HG02840 (cell line): ENCODE results near the gene ATOH8.
A peak's percentile ranks its signal among the peaks of the same experiment; 100 is the strongest.

Experiments
- ATAC-seq: cut with Tn5 transposase; IDR thresholded peaks from one replicate; pipeline ENCODE4 v1.9.1; 2021; ENCODE audit warnings: mild to moderate bottlenecking, moderate library complexity, moderate number of reproducible peaks; ENCODE audit not compliant: unreplicated experiment, low FRiP score

Gene ATOH8

GRCh38 chr2:85718009-85718391 lies 35.8 kb upstream of the ATOH8 start:
- ATAC-seq: no peak

- ATAC-seq: no peak
Measured at GRCh38 chr2:85718885-85719492, 34.8 kb upstream of the ATOH8 start.

- no peak for ATAC-seq
Measured at GRCh38 chr2:85719609-85720240, 34.1 kb upstream of the ATOH8 start.

GRCh38 chr2:85720533-85720932 lies 33.3 kb upstream of the ATOH8 start:
- no peak for ATAC-seq

- no peak for ATAC-seq
Measured at GRCh38 chr2:85721641-85722040, 32.1 kb upstream of the ATOH8 start.

GRCh38 chr2:85722519-85722918 lies 31.3 kb upstream of the ATOH8 start:
- no peak for ATAC-seq

GRCh38 chr2:85723707-85724360 lies 30.0 kb upstream of the ATOH8 start:
- ATAC-seq: no peak

GRCh38 chr2:85724731-85725181 lies 29.0 kb upstream of the ATOH8 start:
- ATAC-seq: no peak

- no peak for ATAC-seq
Measured at GRCh38 chr2:85725451-85725850, 28.3 kb upstream of the ATOH8 start.

- no peak for ATAC-seq
Measured at GRCh38 chr2:85727798-85728197, 26.0 kb upstream of the ATOH8 start.

GRCh38 chr2:85728342-85728741 lies 25.4 kb upstream of the ATOH8 start:
- ATAC-seq: no peak

GRCh38 chr2:85728883-85729824 lies 24.6 kb upstream of the ATOH8 start:
- peak; percentile 70 for ATAC-seq

GRCh38 chr2:85729825-85730510 lies 23.8 kb upstream of the ATOH8 start:
- no peak for ATAC-seq

- ATAC-seq: no peak
Measured at GRCh38 chr2:85730686-85731230, 23.0 kb upstream of the ATOH8 start.

- no peak for ATAC-seq
Measured at GRCh38 chr2:85731606-85732005, 22.2 kb upstream of the ATOH8 start.

- no peak for ATAC-seq
Measured at GRCh38 chr2:85732467-85733120, 21.2 kb upstream of the ATOH8 start.

GRCh38 chr2:85733121-85733960 lies 20.4 kb upstream of the ATOH8 start:
- no peak for ATAC-seq

GRCh38 chr2:85734015-85734414 lies 19.8 kb upstream of the ATOH8 start:
- no peak for ATAC-seq
